Suprapubic skin (tissue), 4 donors: ENCODE measurements around the gene CUL9.

Experiments used
- CTCF ChIP-seq, 2 donors: fragments of 200-600 bp in 1 of 2; fragments of 450-650 bp in 1 of 2; sonication (generic) in 1 of 2; IDR thresholded peaks; one replicate each; pipeline ENCODE4 v1.5.1; 2016 to 2019; ENCODE audit warnings: antibody characterized with exemption in 2 of 2, mild to moderate bottlenecking in 1 of 2, moderate library complexity in 1 of 2
- POLR2A ChIP-seq, 2 donors: fragments of 450-650 bp; IDR thresholded peaks; one replicate each; pipeline ENCODE4 v1.6.1; 2017; ENCODE audit warnings: antibody characterized with exemption in 2 of 2, mild to moderate bottlenecking in 2 of 2, moderate library complexity in 2 of 2
- POLR2AphosphoS5 ChIP-seq, 3 donors: sonication (generic); formaldehyde crosslinking; IDR thresholded peaks; one replicate each; pipeline ENCODE4 v1.6.1; 2017; ENCODE audit warnings: antibody characterized with exemption in 3 of 3

GRCh38 chr6:43184268-43184985 is 2.4 kb downstream of the CUL9 start:
- TF ChIP-seq CTCF (IDR thresholded peaks at IDR 0.05) (no peak), POLR2A (IDR thresholded peaks at IDR 0.05) (no peak), POLR2AphosphoS5 (IDR thresholded peaks at IDR 0.05) (no peak)
